ENCODE data around the gene ZNF580. TPM values are rescaled to one million over a fixed set of nuclear protein-coding genes. Genes with fewer than 3 reads are reported as not detected.

The ZNF580 gene
- total and polyA plus RNA-seq, 2 of the 13 experiments (the other 11 are each of a cell fraction or from before 2014, with no cell fraction given) = 4.4 to 6.0 TPM

GRCh38 chr19:55643003-55643886 lies 2.4 kb downstream of the ZNF580 start, which contains the start of gene ZNF581 (continued):
- TF ChIP-seq HMGXB4 (CRISPR knock-in tag; IDR thresholded peaks at IDR 0.05; ENCODE audit: borderline replicate concordance in 1 of 2, low read depth in 1 of 2) (peak; percentile 26 to 84; a peak in 2 of 4 replicates), ZNF605 (CRISPR knock-in tag; IDR thresholded peaks at IDR 0.05) (peak; percentile 54), MEF2D (CRISPR knock-in tag; IDR thresholded peaks at IDR 0.05) (peak; percentile 37; the same call in 1 of the 2 replicates), ZNF878 (CRISPR knock-in tag; IDR thresholded peaks at IDR 0.05) (0 out of 2 replicates have a peak, but pooled peaks have one; percentile 57), CTCF (CRISPR knock-in tag; IDR thresholded peaks at IDR 0.05) (no peak), ZFP62 (CRISPR knock-in tag; IDR thresholded peaks at IDR 0.05) (no peak), NCOA2 (CRISPR knock-in tag; IDR thresholded peaks at IDR 0.05) (no peak)

- POLR2A ChIA-PET = interaction anchor here (2.4 kb wide), 1 partner anchor 11 kb away, joined by 10 read pairs; the partner anchor contains the start of gene U2AF2
- ATAC-seq (peak; percentile 1), DNase-seq (ENCODE audit: low spot score) (no peak), FAIRE-seq (no peak)
- H4K20me1 ChIP-seq (ENCODE audit: insufficient read depth, low read length) = no peaks in the 10 kb centered on the region
- H3K4me2 ChIP-seq (ENCODE audit: low read depth, low read length) = peak overlapping the region; percentile 84
- H3K27ac ChIP-seq (ENCODE audit: extremely low read length, insufficient read depth, low read length) = peak overlapping the region; percentile 79
- in situ Hi-C loops (cut with HindIII; ENCODE audit: extremely low pct_ligation_motif_present, low pct_unique_long_range_greater_than_20kb) (no loop called here), intact Hi-C loops (cut with micrococcal nuclease; ENCODE audit: unreplicated experiment) (no loop called here)
- 4% methylated on average over 12 of the region's 15 CpGs for WGBS (ENCODE audit: low lambda C conversion rate)
- peaks cover 0 to 10% of the 10 kb centered on the region in 2 experiments; a peak in 2 of 5 replicates for H3K36me3 ChIP-seq (replicated peaks in 1 of 2; ENCODE audit: control insufficient read depth in 1 of 2, insufficient read depth in 2 of 2, low read length in 2 of 2)
- H2AFZ ChIP-seq (ENCODE audit: low read length) = no peak overlapping the region
- H3K9ac ChIP-seq (ENCODE audit: insufficient read depth, low read depth, low read length) = peak overlapping the region; percentile 84
- H3K4me3 ChIP-seq (replicated peaks in 1 of 3; ENCODE audit: insufficient read depth in 1 of 3, low read depth in 2 of 3, low read length in 3 of 3) = peak overlapping the region; percentile 92 to 96 (median 92)
- no TSS peak for BruUV-seq (replicated peaks)
- CTCF ChIA-PET (ENCODE audit: low intra/inter-chr PET ratio, low total read pairs) = interaction anchor here (1.7 kb wide), 1 partner anchor 12 kb away, joined by 4 read pairs; no protein-coding TSS in a partner anchor
- peaks cover 61% of the 10 kb centered on the region for H3K4me1 ChIP-seq (ENCODE audit: insufficient read depth, low read length)
- no peaks in the 10 kb centered on the region; a peak in 1 of 5 replicates for H3K27me3 ChIP-seq (ENCODE audit: control insufficient read depth in 1 of 2, insufficient read depth in 2 of 2, low read length in 2 of 2)
- peaks cover 41% of the 10 kb centered on the region for H3K79me2 ChIP-seq (ENCODE audit: insufficient read depth, low read length)
- no peaks in the 10 kb centered on the region for H3K9me3 ChIP-seq (ENCODE audit: low read length)
- TF ChIP-seq NFAT5 (CRISPR knock-in tag; IDR thresholded peaks at IDR 0.05) (no peak), DNMT3B (CRISPR knock-in tag; conservative IDR thresholded peaks at IDR 0.05) (0 out of 2 replicates have a peak, but pooled peaks have one; percentile 1), AGO2 (optimal IDR thresholded peaks at IDR 0.05; ENCODE audit: low read depth, low read length) (no peak), KDM5B (CRISPR knock-in tag; IDR thresholded peaks at IDR 0.05; ENCODE audit: borderline replicate concordance) (0 out of 2 replicates have a peak, but pooled peaks have one; percentile 10), AGO1 (IDR thresholded peaks at IDR 0.05; ENCODE audit: low read depth, low read length, poor library complexity, severe bottlenecking) (peak; percentile 0)
Observed at GRCh38 chr19:55643887-55644176, 3.0 kb downstream of the ZNF580 start.
